Endothelial cell of umbilical vein (primary cell): ENCODE measurements around the gene ERBB4. TPM values are rescaled to one million over a fixed set of nuclear protein-coding genes. Genes with fewer than 3 reads are reported as not detected.

Experiments used
- BruUV-seq: library from RNA; stranded (reverse); fragments of 400-500 nt; replicated peaks from 2 replicates; lab custom pipeline; 2021; lab: Mats Ljungman, UMichigan
- CTCF ChIA-PET: fragments of 300-600, 350-600 bp; sonication (Branson Sonifier 250); formaldehyde crosslinking; loops from one replicate; lab custom pipeline; 2021; ENCODE audit warnings: antibody characterized with exemption, inconsistent platforms; lab: Charles Lee
- POLR2A ChIA-PET: fragments of 300-600, 350-600 bp; sonication (Branson Sonifier 250); formaldehyde crosslinking; loops from one replicate; lab custom pipeline; 2021; ENCODE audit warnings: antibody characterized with exemption, inconsistent platforms; lab: Charles Lee
- DNase-seq: peaks from one replicate; pipeline ENCODE4 v3.0.0-alpha.2; 2011; ENCODE audit warnings: low read depth, low spot score
- FAIRE-seq: peaks from 2 replicates; lab custom pipeline; 2011; peaks lifted over from hg19 to GRCh38; lab: Jason Lieb, UNC
- H2AFZ ChIP-seq: 2 replicates; pipeline ENCODE4 v1.6.0; 2012; ENCODE audit warnings: low read depth, low read length, control low read depth, inconsistent platforms
- H3K27ac ChIP-seq: 2 replicates; pipeline ENCODE4 v1.5.1; 2011; ENCODE audit warnings: low read depth, mild to moderate bottlenecking, control low read depth, low read length, moderate library complexity; ENCODE audit not compliant: insufficient read depth
- H3K27me3 ChIP-seq, 2 experiments: 2 replicates each; pipeline versions ENCODE4 v1.6.0 to v1.6.1; 2011; ENCODE audit warnings: low read length in 2 of 2, mixed read lengths in 1 of 2; ENCODE audit not compliant: control insufficient read depth in 2 of 2, insufficient read depth in 2 of 2
- H3K36me3 ChIP-seq, 2 experiments: 2 replicates in 1 of 2; 3 replicates in 1 of 2; pipeline ENCODE4 v1.5.1; 2011; ENCODE audit warnings: low read length in 2 of 2, mild to moderate bottlenecking in 1 of 2, moderate library complexity in 1 of 2; ENCODE audit not compliant: control insufficient read depth in 2 of 2, insufficient read depth in 2 of 2; ENCODE audit errors: extremely low read depth in 1 of 2
- H3K4me1 ChIP-seq: 3 replicates; pipeline ENCODE4 v1.5.1; 2011; ENCODE audit warnings: mild to moderate bottlenecking, low read length; ENCODE audit not compliant: control insufficient read depth, insufficient read depth; ENCODE audit errors: extremely low read depth
- H3K4me2 ChIP-seq: 2 replicates; pipeline ENCODE4 v1.6.1; 2011; ENCODE audit warnings: low read length, control low read depth, mixed read lengths; ENCODE audit not compliant: insufficient read depth
- H3K4me3 ChIP-seq, 3 experiments: fragments of 200-600 bp in 1 of 3; sonication (generic), shearing (Covaris generic) in 1 of 3; replicated peaks in 1 of 3; 2 replicates each; pipeline ENCODE4 v1.5.1; 2011 to 2016; ENCODE audit warnings: control low read depth in 3 of 3, low read length in 3 of 3, mild to moderate bottlenecking in 2 of 3, inconsistent platforms in 1 of 3, low read depth in 1 of 3, moderate library complexity in 1 of 3; ENCODE audit not compliant: insufficient read depth in 1 of 3
- H3K79me2 ChIP-seq: 2 replicates; pipeline ENCODE4 v1.6.0; 2012; ENCODE audit warnings: low read length, inconsistent platforms; ENCODE audit not compliant: control insufficient read depth, insufficient read depth
- H3K9ac ChIP-seq: replicated peaks from 2 replicates; pipeline ENCODE3; 2011; ENCODE audit warnings: low read length, control low read depth; ENCODE audit not compliant: insufficient read depth; ENCODE audit errors: extremely low read depth
- H3K9me1 ChIP-seq: replicated peaks from 3 replicates; pipeline ENCODE4 v1.6.0; 2011; ENCODE audit warnings: mild to moderate bottlenecking, low read length; ENCODE audit not compliant: control insufficient read depth, insufficient read depth; ENCODE audit errors: extremely low read depth
- H3K9me3 ChIP-seq: replicated peaks from 2 replicates; pipeline ENCODE4 v1.5.1; 2012; ENCODE audit warnings: low read length, inconsistent platforms; ENCODE audit not compliant: control insufficient read depth, insufficient read depth
- H4K20me1 ChIP-seq: replicated peaks from 2 replicates; pipeline ENCODE3; 2011; ENCODE audit warnings: mild to moderate bottlenecking, low read length; ENCODE audit not compliant: control insufficient read depth, insufficient read depth; ENCODE audit errors: extremely low read depth
- EZH2 ChIP-seq: IDR thresholded peaks from 2 replicates; pipeline ENCODE4 v1.6.1; 2012; ENCODE audit warnings: borderline replicate concordance, low read depth, mild to moderate bottlenecking, moderate library complexity, low read length, inconsistent platforms; ENCODE audit not compliant: severe bottlenecking
- FOS ChIP-seq: IDR thresholded peaks from 2 replicates; pipeline ENCODE4 v1.6.1; 2011; ENCODE audit warnings: mild to moderate bottlenecking, low read length, moderate library complexity, borderline replicate concordance; ENCODE audit not compliant: insufficient read depth
- GATA2 ChIP-seq: IDR thresholded peaks from 2 replicates; pipeline ENCODE4 v1.7.0; 2011; ENCODE audit warnings: low read depth, mild to moderate bottlenecking, moderate library complexity, mixed read lengths, low read length; ENCODE audit not compliant: insufficient read length, insufficient read depth
- JUN ChIP-seq: IDR thresholded peaks from 2 replicates; pipeline ENCODE4 v1.6.1; 2011; ENCODE audit warnings: borderline replicate concordance, low read depth; ENCODE audit not compliant: insufficient read length, insufficient read depth
- MYC ChIP-seq: IDR thresholded peaks from one replicate; pipeline ENCODE4 v1.6.1; 2011; ENCODE audit warnings: mild to moderate bottlenecking, low read depth, low read length
- POLR2A ChIP-seq: IDR thresholded peaks from 2 replicates; pipeline ENCODE4 v1.6.1; 2012; ENCODE audit warnings: low read depth, mild to moderate bottlenecking, control low read depth, low read length
- dilution Hi-C: fragments of 300-500 bp; cut with MboI; formaldehyde crosslinking; loops from one replicate; pipeline ENCODE4 v1.15.0; 2019; ENCODE audit warnings: low sequenced_read_pairs; ENCODE audit not compliant: extremely low pct_ligation_motif_present
- intact Hi-C: fragments of 100-400 bp; cut with micrococcal nuclease; formaldehyde crosslinking; loops from one replicate; pipeline ENCODE4 v1.10.0; 2022
- polyA plus RNA-seq, 4 experiments: library from polyadenylated mRNA; depleted of rRNA in 3 of 4; stranded (reverse) in 3 of 4; unstranded in 1 of 4; fragments of >200 nt; gene quantifications; 2 replicates each; pipeline versions ENCODE4 v1.2.1 to v1.2.3, GENCODE V29; 2011 to 2012; ENCODE audit warnings: missing spikeins in 1 of 4
- total RNA-seq: library from RNA; stranded (reverse); gene quantifications from 2 replicates; pipeline ENCODE4 v1.2.3, GENCODE V29; 2021
- TF ChIP-seq, protein P1 (sequence below), 2 donors: IDR thresholded peaks; 1 replicate in 1 of 2; 2 replicates in 1 of 2; pipeline ENCODE4 v1.5.1; 2011; ENCODE audit warnings: low read length in 2 of 2, mild to moderate bottlenecking in 2 of 2, moderate library complexity in 2 of 2, control low read depth in 1 of 2, inconsistent platforms in 1 of 2, low read depth in 1 of 2; ENCODE audit not compliant: insufficient read depth in 1 of 2; ENCODE audit errors: extremely low read depth in 1 of 2

Gene ERBB4
- total and polyA plus RNA-seq, 2 donors (not counting 3 experiments of a cell fraction or from before 2014, with no cell fraction given) = 0.01 to 0.27 TPM

DNA sequence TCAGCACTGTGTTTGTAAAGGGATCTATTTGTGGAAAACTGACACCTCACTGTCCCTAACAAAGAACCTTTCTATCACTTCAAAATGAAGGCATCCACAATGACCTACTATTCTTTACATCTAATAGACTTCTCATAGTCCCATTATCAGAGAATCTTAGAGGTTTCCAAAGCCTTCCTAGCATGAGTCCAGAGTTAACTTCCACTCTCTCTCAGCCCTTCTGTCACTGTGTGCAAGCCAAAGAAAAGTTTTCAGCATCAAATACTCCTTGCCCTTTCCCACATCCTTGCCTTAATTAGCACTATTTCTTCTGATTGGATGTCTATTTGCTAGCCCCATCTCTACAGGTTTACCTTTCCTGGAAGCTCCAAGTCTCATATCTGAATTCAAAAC is 178.5 kb downstream of the ERBB4 start:
- Histone ChIP-seq H3K4me3 (no peak overlapping the region), H4K20me1 (no peaks in the 10 kb centered on the region), H3K9me1 (no peaks in the 10 kb centered on the region), H3K27me3 (no peaks in the 10 kb centered on the region), H2AFZ (no peak overlapping the region), H3K79me2 (no peaks in the 10 kb centered on the region), H3K9me3 (no peaks in the 10 kb centered on the region), H3K36me3 (no peaks in the 10 kb centered on the region), H3K9ac (no peak overlapping the region), H3K27ac (no peak overlapping the region), H3K4me2 (no peak overlapping the region), H3K4me1 (peaks cover 3% of the 10 kb centered on the region)
- DNase-seq = no peak
- dilution Hi-C loops (no loop called here), intact Hi-C loops (loop anchor here (5.0 kb wide), 1 partner anchor 177 kb away; the partner anchor contains the start of gene ERBB4)
- no TSS peak for BruUV-seq
- POLR2A ChIA-PET = no interaction called here
- CTCF ChIA-PET = no interaction called here
- TF ChIP-seq, protein P1, sequence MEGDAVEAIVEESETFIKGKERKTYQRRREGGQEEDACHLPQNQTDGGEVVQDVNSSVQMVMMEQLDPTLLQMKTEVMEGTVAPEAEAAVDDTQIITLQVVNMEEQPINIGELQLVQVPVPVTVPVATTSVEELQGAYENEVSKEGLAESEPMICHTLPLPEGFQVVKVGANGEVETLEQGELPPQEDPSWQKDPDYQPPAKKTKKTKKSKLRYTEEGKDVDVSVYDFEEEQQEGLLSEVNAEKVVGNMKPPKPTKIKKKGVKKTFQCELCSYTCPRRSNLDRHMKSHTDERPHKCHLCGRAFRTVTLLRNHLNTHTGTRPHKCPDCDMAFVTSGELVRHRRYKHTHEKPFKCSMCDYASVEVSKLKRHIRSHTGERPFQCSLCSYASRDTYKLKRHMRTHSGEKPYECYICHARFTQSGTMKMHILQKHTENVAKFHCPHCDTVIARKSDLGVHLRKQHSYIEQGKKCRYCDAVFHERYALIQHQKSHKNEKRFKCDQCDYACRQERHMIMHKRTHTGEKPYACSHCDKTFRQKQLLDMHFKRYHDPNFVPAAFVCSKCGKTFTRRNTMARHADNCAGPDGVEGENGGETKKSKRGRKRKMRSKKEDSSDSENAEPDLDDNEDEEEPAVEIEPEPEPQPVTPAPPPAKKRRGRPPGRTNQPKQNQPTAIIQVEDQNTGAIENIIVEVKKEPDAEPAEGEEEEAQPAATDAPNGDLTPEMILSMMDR (IDR thresholded peaks at IDR 0.05; ENCODE audit: extremely low read depth in 1 of 2, insufficient read depth in 1 of 2, low read depth in 1 of 2, low read length in 2 of 2) = no peak
- no peak for TF ChIP-seq GATA2
- TF ChIP-seq MYC = no peak
- TF ChIP-seq POLR2A = no peak
- TF ChIP-seq EZH2 = no peak
- no peak for TF ChIP-seq FOS
- no peak for TF ChIP-seq JUN
- FAIRE-seq = no peak
